Transverse colon (tissue), 4 donors: Measurements from ENCODE around the gene MORC1.

ENCODE experiments used
- CTCF ChIP-seq, 5 experiments: fragments of 200-600 bp in 3 of 5; fragments of 450-650 bp in 2 of 5; sonication (generic) in 3 of 5; IDR thresholded peaks; 1 replicate in 2 of 5; 2 replicates in 3 of 5; pipeline ENCODE4 v1.5.1; 2016 to 2017; ENCODE audit warnings: antibody characterized with exemption in 5 of 5, inconsistent platforms in 3 of 5, mild to moderate bottlenecking in 2 of 5, moderate library complexity in 1 of 5
- POLR2AphosphoS5 ChIP-seq, 3 donors: sonication (generic); formaldehyde crosslinking; IDR thresholded peaks; one replicate each; pipeline ENCODE4 v1.6.1; 2016; ENCODE audit warnings: antibody characterized with exemption in 3 of 3

DNA sequence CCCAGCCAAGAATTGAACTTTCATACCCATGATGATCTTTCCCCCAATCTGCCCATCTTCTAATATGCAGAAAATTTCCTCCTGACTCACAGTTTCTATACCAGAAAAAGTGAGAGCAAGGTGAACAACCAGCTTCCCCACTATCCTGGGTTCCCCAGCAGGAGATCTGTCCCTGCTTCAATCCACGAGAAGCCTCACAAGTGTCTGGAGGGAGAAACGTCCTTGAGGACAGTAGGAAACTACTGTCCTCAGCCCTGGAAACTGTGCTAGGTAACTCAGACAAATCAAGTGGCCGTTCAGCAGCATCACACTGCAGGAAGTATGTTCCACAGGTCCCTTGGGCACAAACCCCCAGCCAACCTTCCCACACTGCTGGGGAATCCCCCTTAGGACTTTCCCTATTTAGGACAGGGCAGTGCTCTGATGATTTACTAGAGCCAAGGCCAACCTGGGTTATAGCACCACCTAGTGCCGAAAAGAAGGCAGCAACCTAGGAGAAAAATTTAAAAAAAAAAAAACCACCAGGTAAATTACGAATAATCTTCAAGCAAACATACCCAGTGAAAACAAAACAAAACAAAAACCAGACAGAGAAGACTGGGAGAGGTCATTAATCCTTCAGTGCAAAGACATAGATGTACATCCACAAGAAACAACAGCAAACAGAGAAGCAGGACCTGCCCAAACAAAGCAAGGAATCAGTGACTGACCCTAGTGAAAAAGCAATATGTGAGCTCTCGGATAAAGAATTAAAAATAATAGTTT, 36.0 kb downstream of the MORC1 start:
- TF ChIP-seq CTCF (IDR thresholded peaks at IDR 0.05) (peak; percentile 41 to 65 (median 57)), POLR2AphosphoS5 (IDR thresholded peaks at IDR 0.05) (no peak)
